Measurements from ENCODE around the gene MSL1. TPM values are rescaled to one million over a fixed set of nuclear protein-coding genes. Genes with fewer than 3 reads are reported as not detected.

MSL1 gene
- total and polyA plus RNA-seq, 12 donors = 26.3 to 65.0 (median 40.4) TPM

DNA sequence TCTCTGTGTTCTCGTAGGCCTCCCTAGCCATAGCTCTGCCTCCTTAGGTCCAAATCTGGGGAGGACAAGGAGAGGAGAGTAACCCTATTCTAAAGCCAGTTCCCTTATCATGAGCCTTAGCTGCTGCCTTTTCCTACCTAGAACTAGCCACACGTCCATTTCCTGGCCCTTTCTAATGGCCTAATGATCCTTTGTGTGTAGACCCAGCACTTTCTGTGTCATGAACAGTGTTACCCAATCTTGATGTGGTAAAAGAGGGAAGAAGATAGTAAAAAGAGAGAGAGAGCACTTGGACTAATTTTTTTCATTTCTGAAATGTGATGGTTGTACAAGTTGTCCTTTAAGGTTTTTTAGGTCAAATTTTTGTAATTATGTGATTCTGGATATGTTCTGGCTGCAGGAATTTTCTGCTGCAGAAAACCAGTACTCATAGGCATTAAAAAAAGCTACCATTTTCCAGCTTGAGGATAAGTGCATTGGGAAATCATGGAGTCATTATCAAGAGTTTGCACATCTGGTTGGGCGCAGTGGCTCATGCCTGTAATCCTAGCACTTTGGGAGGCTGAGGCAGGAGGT is 36.8 kb downstream of the MSL1 start:
- no peak overlapping the region for H3K4me3 ChIP-seq
- H3K9me3 ChIP-seq = no peaks in the 10 kb centered on the region
- H3K36me3 ChIP-seq = peaks cover 0 to 84% (median 40%) of the 10 kb centered on the region in 9 donors
- 75 to 77% methylated on average over 3 of the region's 3 CpGs for WGBS, 2 donors
- H3K27me3 ChIP-seq = no peaks in the 10 kb centered on the region
- no peak for TF ChIP-seq CTCF (IDR thresholded peaks at IDR 0.05)
- ATAC-seq (peak in 1 of 8 donors; percentile 50), DNase-seq (no peak)
- intact Hi-C loops (cut with DNase I) = no loop called here
- peak overlapping the region in 1 of 10 donors; percentile 46 for H3K27ac ChIP-seq
- H3K4me1 ChIP-seq = peaks cover 0 to 37% (median 5%) of the 10 kb centered on the region in 9 donors

DNA sequence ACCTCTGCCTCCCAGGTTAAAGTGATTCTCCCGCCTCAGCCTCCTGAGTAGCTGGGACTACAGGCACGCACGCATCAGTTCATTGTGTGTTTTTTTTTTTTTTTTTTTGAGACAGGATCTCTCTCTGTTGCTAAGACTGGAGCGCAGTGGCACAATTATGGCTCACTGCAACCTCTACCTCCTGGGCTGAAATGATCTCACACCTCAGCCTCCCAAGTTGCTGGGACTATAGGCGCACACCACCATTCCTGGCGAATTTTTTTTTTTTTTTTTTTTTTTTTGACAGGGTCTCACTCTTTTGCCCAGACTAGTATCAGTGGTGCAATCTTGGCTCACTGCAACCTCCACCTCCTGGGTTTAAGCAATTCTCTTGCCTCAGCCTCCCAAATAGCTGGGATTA is 37.7 kb downstream of the MSL1 start:
- WGBS, 2 donors = 87 to 91% methylated on average over 6 of the region's 6 CpGs
- H3K9me3 ChIP-seq = no peaks in the 10 kb centered on the region
- no peak for ATAC-seq
- intact Hi-C loops (cut with DNase I) = no loop called here
- H3K27me3 ChIP-seq = no peaks in the 10 kb centered on the region
- peaks cover 0 to 37% (median 5%) of the 10 kb centered on the region in 9 donors for H3K4me1 ChIP-seq
- DNase-seq = no peak
- peaks cover 0 to 84% (median 40%) of the 10 kb centered on the region in 9 donors for H3K36me3 ChIP-seq
- TF ChIP-seq CTCF (IDR thresholded peaks at IDR 0.05) = no peak
- H3K27ac ChIP-seq = no peak overlapping the region
- H3K4me3 ChIP-seq = no peak overlapping the region

DNA sequence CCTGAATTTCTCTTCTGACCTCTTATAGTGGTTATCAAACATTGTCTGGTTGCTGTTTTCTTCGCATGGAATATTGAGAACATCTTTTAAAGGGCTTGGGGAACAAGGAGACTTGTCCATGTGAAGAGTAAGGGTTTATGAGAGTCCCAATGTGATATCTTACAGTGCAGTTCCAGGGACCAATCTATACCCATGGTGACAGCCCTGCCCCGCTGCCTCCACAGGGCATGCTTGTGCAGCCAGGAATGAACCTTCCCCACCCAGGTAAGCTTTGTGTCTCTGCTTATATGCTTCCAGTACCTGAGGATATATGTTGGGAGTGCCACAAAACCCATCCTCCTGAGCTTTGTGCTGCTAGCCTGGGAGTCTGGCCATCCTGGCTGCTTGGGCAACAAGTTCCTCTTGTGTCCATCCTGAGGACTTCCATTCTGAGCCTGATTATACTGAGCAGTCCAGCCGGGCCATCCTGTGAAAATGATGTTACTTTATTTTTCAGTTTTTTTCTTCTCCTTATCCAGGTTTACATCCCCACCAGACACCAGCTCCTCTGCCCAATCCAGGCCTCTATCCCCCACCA is 46.0 kb downstream of the MSL1 start:
- no peak for TF ChIP-seq CTCF (IDR thresholded peaks at IDR 0.05)
- peaks cover 0 to 12% (median 6%) of the 10 kb centered on the region in 9 donors for H3K4me1 ChIP-seq
- 92% methylated on average over 3 of the region's 3 CpGs for WGBS, 2 donors
- peak in 2 of 8 donors; percentile 5 to 16 for ATAC-seq
- no peaks in the 10 kb centered on the region for H3K27me3 ChIP-seq
- peak overlapping the region in 6 of 10 donors; percentile 27 to 67 (median 42) for H3K27ac ChIP-seq
- no peaks in the 10 kb centered on the region for H3K9me3 ChIP-seq
- intact Hi-C loops (cut with DNase I) = loop anchor here (1.0 to 10.0 kb wide), 12 partner anchors 21 to 155 kb away; partner anchors contain the start of gene CSF3 (in 3 of the 10)
- DNase-seq = no peak
- H3K4me3 ChIP-seq = no peak overlapping the region
- peaks cover 0 to 100% (median 87%) of the 10 kb centered on the region in 9 donors for H3K36me3 ChIP-seq

- no peak overlapping the region for H3K4me3 ChIP-seq
- peaks cover 0 to 100% (median 85%) of the 10 kb centered on the region in 9 donors for H3K36me3 ChIP-seq
- H3K9me3 ChIP-seq = no peaks in the 10 kb centered on the region
- H3K27ac ChIP-seq = peak overlapping the region in 6 of 10 donors; percentile 27 to 67 (median 42)
- intact Hi-C loops (cut with DNase I) = loop anchor here (1.0 to 10.0 kb wide), 10 partner anchors 54 to 156 kb away; partner anchors contain the start of gene CSF3 (in 3 of the 10)
- WGBS, 2 donors = 39 to 43% methylated on average over 11 of the region's 11 CpGs
- TF ChIP-seq CTCF (IDR thresholded peaks at IDR 0.05) = peak; percentile 68 to 89 (median 82)
- peak in 1 of 2 donors; percentile 32 for DNase-seq
- H3K27me3 ChIP-seq = no peaks in the 10 kb centered on the region
- peaks cover 0 to 12% (median 6%) of the 10 kb centered on the region in 9 donors for H3K4me1 ChIP-seq
- ATAC-seq = peak; percentile 29 to 67 (median 60)
Observed at GRCh38 chr17:40168262-40168832, 46.6 kb downstream of the MSL1 start.
